Lung (tissue), 12 donors: ENCODE results near the gene BRINP1. TPM values are rescaled to one million over a fixed set of nuclear protein-coding genes. Genes with fewer than 3 reads are reported as not detected.

Experiments used
- ATAC-seq: fragments of 200-7000 bp; cut with Tn5 transposase; one replicate; pipeline ENCODE4 v1.9.1; 2020; ENCODE audit warnings: moderate number of reproducible peaks; ENCODE audit not compliant: insufficient read depth, low FRiP score
- DNase-seq, 3 donors: peaks; one replicate each; pipeline ENCODE4 v3.0.0-alpha.2; 2013 to 2017
- H3K27ac ChIP-seq, 2 donors: one replicate each; pipeline ENCODE4 v1.5.1; 2013; ENCODE audit warnings: mild to moderate bottlenecking in 2 of 2, moderate library complexity in 2 of 2, control low read depth in 1 of 2, inconsistent platforms in 1 of 2, low read depth in 1 of 2, low read length in 1 of 2
- H3K27me3 ChIP-seq, 3 donors: one replicate each; pipeline ENCODE4 v1.5.1; 2013; ENCODE audit warnings: low read length in 2 of 3; ENCODE audit not compliant: control insufficient read depth in 3 of 3, insufficient read depth in 3 of 3
- H3K36me3 ChIP-seq, 4 donors: one replicate each; pipeline ENCODE4 v1.5.1; 2013; ENCODE audit warnings: low read length in 4 of 4, mild to moderate bottlenecking in 1 of 4, moderate library complexity in 1 of 4; ENCODE audit not compliant: control insufficient read depth in 4 of 4, insufficient read depth in 4 of 4
- H3K4me1 ChIP-seq, 5 donors: one replicate each; pipeline ENCODE4 v1.5.1; 2013; ENCODE audit warnings: low read length in 5 of 5, mild to moderate bottlenecking in 2 of 5, moderate library complexity in 1 of 5; ENCODE audit not compliant: control insufficient read depth in 5 of 5, insufficient read depth in 5 of 5
- H3K4me3 ChIP-seq: one replicate; pipeline ENCODE4 v1.5.1; 2013; ENCODE audit warnings: mild to moderate bottlenecking, control low read depth, moderate library complexity
- H3K9ac ChIP-seq, 2 donors: one replicate each; pipeline ENCODE4 v1.5.1; 2013; ENCODE audit warnings: low read length in 2 of 2, control low read depth in 1 of 2; ENCODE audit not compliant: insufficient read depth in 1 of 2
- H3K9me3 ChIP-seq, 4 donors: one replicate each; pipeline ENCODE4 v1.5.1; 2013; ENCODE audit warnings: low read length in 3 of 4, mild to moderate bottlenecking in 1 of 4, moderate library complexity in 1 of 4; ENCODE audit not compliant: control insufficient read depth in 4 of 4, insufficient read depth in 3 of 4
- CTCF ChIP-seq: IDR thresholded peaks from 2 replicates; pipeline ENCODE4 v1.5.1; 2012; ENCODE audit warnings: mild to moderate bottlenecking; ENCODE audit errors: control extremely low read depth, extremely low read depth
- WGBS, 2 donors: extraction: QIAGEN DNeasy Blood & Tissue Kit; methylation state at CpG; one replicate each; pipeline ENCODE4 v1.1.7; 2013; 5-methylcytosine and 5-hydroxymethylcytosine counted together
- polyA plus RNA-seq, 2 donors: library from polyadenylated mRNA; stranded (reverse); fragments of 200-250 nt; gene quantifications; one replicate each; pipeline ENCODE4 v1.2.1, GENCODE V29; 2013
- total RNA-seq, 2 donors: library from RNA; depleted of rRNA in 1 of 2; stranded (reverse); fragments of >200 nt in 1 of 2; gene quantifications; one replicate each; pipeline ENCODE4 v1.2.1, GENCODE V29; 2014 to 2021
- donor health status: control.
- donor health status: control.
- donor health status: Bipolar disorder and iron deficiency.
- donor health status: healthy.
- donor health status: DM: yes; HTN: yes; CAD: no.

The BRINP1 gene
- total and polyA plus RNA-seq, 4 donors: 0.14 to 1.4 (median 0.42) TPM

- Histone ChIP-seq H3K27ac (no peak overlapping the region), H3K9ac (no peak overlapping the region), H3K9me3 (peaks cover 0 to 6% (median 0%) of the 10 kb centered on the region in 4 donors), H3K27me3 (no peaks in the 10 kb centered on the region), H3K4me3 (no peak overlapping the region), H3K36me3 (no peaks in the 10 kb centered on the region), H3K4me1 (no peaks in the 10 kb centered on the region)
- 74 to 83% methylated on average over 2 of the region's 2 CpGs for WGBS, 2 donors
- DNase-seq: no peak
- ATAC-seq: no peak
- TF ChIP-seq CTCF: no peak
Observed at GRCh38 chr9:119154527-119154926, 214.7 kb downstream of the BRINP1 start.

- H3K9ac ChIP-seq: no peak overlapping the region
- TF ChIP-seq CTCF: no peak
- H3K36me3 ChIP-seq: no peaks in the 10 kb centered on the region
- H3K27ac ChIP-seq: no peak overlapping the region
- no peaks in the 10 kb centered on the region for H3K27me3 ChIP-seq
- DNase-seq (no peak), ATAC-seq (no peak)
- H3K4me1 ChIP-seq: no peaks in the 10 kb centered on the region
- 76 to 86% methylated on average over 2 of the region's 2 CpGs for WGBS, 2 donors
- peaks cover 0 to 2% (median 0%) of the 10 kb centered on the region in 4 donors for H3K9me3 ChIP-seq
- no peak overlapping the region for H3K4me3 ChIP-seq
Observed at GRCh38 chr9:119153402-119153801, 215.8 kb downstream of the BRINP1 start.

GRCh38 chr9:119148855-119149254 is 220.4 kb downstream of the BRINP1 start:
- Histone ChIP-seq H3K9me3 (no peaks in the 10 kb centered on the region), H3K4me3 (no peak overlapping the region), H3K4me1 (no peaks in the 10 kb centered on the region), H3K27ac (no peak overlapping the region), H3K27me3 (no peaks in the 10 kb centered on the region), H3K9ac (no peak overlapping the region), H3K36me3 (no peaks in the 10 kb centered on the region)
- DNase-seq (no peak), ATAC-seq (no peak)
- WGBS, 2 donors: 62 to 69% methylated on average over 4 of the region's 4 CpGs
- no peak for TF ChIP-seq CTCF

GRCh38 chr9:119137479-119137878 is 231.8 kb downstream of the BRINP1 start:
- no peaks in the 10 kb centered on the region for H3K9me3 ChIP-seq
- H3K4me1 ChIP-seq: no peaks in the 10 kb centered on the region
- H3K27ac ChIP-seq: no peak overlapping the region
- no peak overlapping the region for H3K4me3 ChIP-seq
- no peak for ATAC-seq
- TF ChIP-seq CTCF: no peak
- H3K27me3 ChIP-seq: no peaks in the 10 kb centered on the region
- H3K36me3 ChIP-seq: no peaks in the 10 kb centered on the region
- WGBS, 2 donors: 82 to 90% methylated on average over 2 of the region's 2 CpGs
- no peak for DNase-seq
- no peak overlapping the region for H3K9ac ChIP-seq
